ENCODE measurements around the gene PRR20E.
"Not testable (repeated sequence)": the region's sequence is repeated elsewhere in the genome, so short reads cannot be mapped to it uniquely, and the experiment has no call there.

The PRR20E gene

GRCh38 chr13:57166897-57167296 lies at the start of gene PRR20E:
Gene PRR20E (plus strand): TSS chr13:57167197. CDS start chr13:57167584, 387 bp downstream.
- in situ Hi-C loops (cut with MboI; ENCODE audit: low sequenced_read_pairs): not testable (repeated sequence)

GRCh38 chr13:57123681-57124080 lies 43.3 kb upstream of the PRR20E start:
- in situ Hi-C loops (cut with MboI; ENCODE audit: low sequenced_read_pairs): no loop called here

GRCh38 chr13:57128909-57129308 lies 38.1 kb upstream of the PRR20E start:
- in situ Hi-C loops (cut with MboI; ENCODE audit: low sequenced_read_pairs): no loop called here

GRCh38 chr13:57136093-57136492 lies 30.9 kb upstream of the PRR20E start:
- in situ Hi-C loops (cut with MboI; ENCODE audit: low sequenced_read_pairs): no loop called here

GRCh38 chr13:57137585-57137984 lies 29.4 kb upstream of the PRR20E start:
- in situ Hi-C loops (cut with MboI; ENCODE audit: low sequenced_read_pairs): no loop called here

GRCh38 chr13:57138988-57139387 lies 28.0 kb upstream of the PRR20E start:
- in situ Hi-C loops (cut with MboI; ENCODE audit: low sequenced_read_pairs): no loop called here

GRCh38 chr13:57139781-57140180 lies 27.2 kb upstream of the PRR20E start:
- in situ Hi-C loops (cut with MboI; ENCODE audit: low sequenced_read_pairs): not testable (repeated sequence)

GRCh38 chr13:57140235-57140968 lies 26.6 kb upstream of the PRR20E start, which contains the start of gene PRR20A:
Gene PRR20A (plus strand): TSS chr13:57140918. CDS start chr13:57141305, 387 bp downstream.
- in situ Hi-C loops (cut with MboI; ENCODE audit: low sequenced_read_pairs): not testable (repeated sequence)

- in situ Hi-C loops (cut with MboI; ENCODE audit: low sequenced_read_pairs): not testable (repeated sequence)
Measured at GRCh38 chr13:57147188-57147587, 19.8 kb upstream of the PRR20E start, which contains the start of gene PRR20B. Gene PRR20B (plus strand): TSS chr13:57147488. CDS start chr13:57147875, 387 bp downstream.

- in situ Hi-C loops (cut with MboI; ENCODE audit: low sequenced_read_pairs): not testable (repeated sequence)
Measured at GRCh38 chr13:57148106-57148505, 18.9 kb upstream of the PRR20E start.

- in situ Hi-C loops (cut with MboI; ENCODE audit: low sequenced_read_pairs): not testable (repeated sequence)
Measured at GRCh38 chr13:57153761-57154160, 13.2 kb upstream of the PRR20E start, which contains the start of gene PRR20C. Gene PRR20C (plus strand): TSS chr13:57154061. CDS start chr13:57154448, 387 bp downstream.

- in situ Hi-C loops (cut with MboI; ENCODE audit: low sequenced_read_pairs): not testable (repeated sequence)
Measured at GRCh38 chr13:57160332-57160731, 6.7 kb upstream of the PRR20E start, which contains the start of gene PRR20D. Gene PRR20D (plus strand): TSS chr13:57160632. CDS start chr13:57161019, 387 bp downstream.

- in situ Hi-C loops (cut with MboI; ENCODE audit: low sequenced_read_pairs): no loop called here
Measured at GRCh38 chr13:57191667-57192066, 24.7 kb downstream of the PRR20E start.

GRCh38 chr13:57212989-57213388 lies 46.0 kb downstream of the PRR20E start:
- in situ Hi-C loops (cut with MboI; ENCODE audit: low sequenced_read_pairs): no loop called here

Measured in HL-60/S4 (cell line).